ENCODE data around the gene GAST. TPM values are rescaled to one million over a fixed set of nuclear protein-coding genes. Genes with fewer than 3 reads are reported as not detected.

Gene GAST
- total RNA-seq, 1 donor from 2014 or later: 119 TPM

GRCh38 chr17:41758601-41759000, 46.5 kb downstream of the GAST start:
- TF ChIP-seq CTCF (conservative IDR thresholded peaks at IDR 0.05): no peak
- Mint-ChIP-seq H3K4me3 (no peak overlapping the region), H3K27me3 (no peaks in the 10 kb centered on the region), H3K36me3 (peaks cover 31% of the 10 kb centered on the region), H3K27ac (no peak overlapping the region), H3K9me3 (no peaks in the 10 kb centered on the region), H3K4me1 (ENCODE audit: unreplicated experiment) (no peaks in the 10 kb centered on the region)
- no peak for DNase-seq (ENCODE audit: extremely low spot score, unreplicated experiment)

DNA sequence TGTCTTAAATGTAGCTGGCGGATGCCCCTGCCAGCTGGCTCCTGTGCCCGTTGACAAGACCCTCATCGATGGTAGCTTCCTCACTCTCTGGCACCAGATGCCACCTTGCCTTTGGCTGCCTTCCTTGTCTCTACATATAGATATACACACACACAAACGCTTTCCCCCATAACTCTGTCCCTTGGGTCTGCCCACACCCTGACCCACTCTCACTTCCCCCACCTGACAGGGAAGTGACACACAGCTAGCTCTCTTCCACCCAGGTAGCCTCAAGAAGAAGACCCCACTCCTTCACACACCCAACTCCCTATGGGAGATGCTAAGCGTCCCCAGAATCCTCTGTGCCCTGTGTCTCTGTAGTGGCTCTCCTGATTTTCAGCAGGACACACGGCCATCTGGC, 48.7 kb downstream of the GAST start:
- no peaks in the 10 kb centered on the region for H3K27me3 Mint-ChIP-seq
- H3K27ac Mint-ChIP-seq: no peak overlapping the region
- no peaks in the 10 kb centered on the region for H3K9me3 Mint-ChIP-seq
- no peak overlapping the region for H3K4me3 Mint-ChIP-seq
- DNase-seq (ENCODE audit: extremely low spot score, unreplicated experiment): no peak
- TF ChIP-seq CTCF (conservative IDR thresholded peaks at IDR 0.05): no peak
- no peaks in the 10 kb centered on the region for H3K4me1 Mint-ChIP-seq (ENCODE audit: unreplicated experiment)
- peaks cover 37% of the 10 kb centered on the region for H3K36me3 Mint-ChIP-seq

DNA sequence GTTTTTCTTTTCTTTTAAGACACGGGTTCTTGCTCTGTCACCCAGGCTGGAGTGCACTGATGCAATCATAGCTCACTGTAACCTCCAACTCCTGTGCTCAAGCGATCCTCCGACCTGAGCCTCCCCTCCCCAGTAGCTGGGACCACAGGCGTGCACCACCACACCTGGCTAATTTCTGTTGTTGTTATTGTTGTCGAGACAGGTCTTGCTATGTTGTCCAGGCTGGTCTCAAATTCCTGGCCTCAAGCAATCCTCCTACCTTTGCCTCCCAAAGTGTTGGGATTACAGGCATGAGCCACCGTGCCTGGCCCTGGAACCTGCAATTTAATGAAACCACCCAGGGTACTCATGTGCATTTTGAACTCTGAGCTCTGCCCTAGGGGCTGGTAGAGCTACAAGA, 50.3 kb downstream of the GAST start:
- Mint-ChIP-seq H3K4me1 (ENCODE audit: unreplicated experiment) (no peaks in the 10 kb centered on the region), H3K36me3 (peaks cover 41% of the 10 kb centered on the region), H3K4me3 (no peak overlapping the region), H3K9me3 (no peaks in the 10 kb centered on the region), H3K27me3 (no peaks in the 10 kb centered on the region), H3K27ac (no peak overlapping the region)
- DNase-seq (ENCODE audit: extremely low spot score, unreplicated experiment): no peak
- no peak for TF ChIP-seq CTCF (conservative IDR thresholded peaks at IDR 0.05)

GRCh38 chr17:41762841-41763240, 50.7 kb downstream of the GAST start:
- Mint-ChIP-seq H3K36me3 (peaks cover 42% of the 10 kb centered on the region), H3K4me3 (no peak overlapping the region), H3K27ac (peak overlapping the region; percentile 26)

GRCh38 chr17:41763327-41763726, 51.2 kb downstream of the GAST start:
- no peaks in the 10 kb centered on the region for H3K9me3 Mint-ChIP-seq
- DNase-seq (ENCODE audit: extremely low spot score, unreplicated experiment): no peak
- no peak overlapping the region for H3K4me3 Mint-ChIP-seq
- no peak for TF ChIP-seq CTCF (conservative IDR thresholded peaks at IDR 0.05)
- no peaks in the 10 kb centered on the region for H3K27me3 Mint-ChIP-seq
- H3K36me3 Mint-ChIP-seq: peaks cover 39% of the 10 kb centered on the region
- H3K27ac Mint-ChIP-seq: no peak overlapping the region
- H3K4me1 Mint-ChIP-seq (ENCODE audit: unreplicated experiment): no peaks in the 10 kb centered on the region

More at GRCh38 chr17:41762841-41763240, 50.7 kb downstream of the GAST start:
- no peak for TF ChIP-seq CTCF (conservative IDR thresholded peaks at IDR 0.05)
- Mint-ChIP-seq H3K4me1 (ENCODE audit: unreplicated experiment) (no peaks in the 10 kb centered on the region), H3K9me3 (no peaks in the 10 kb centered on the region), H3K27me3 (no peaks in the 10 kb centered on the region)
- no peak for DNase-seq (ENCODE audit: extremely low spot score, unreplicated experiment)

Other genes starting within 250 kb of the GAST start
- gene KRT32, start 244.9 kb upstream of the GAST start, total RNA-seq (ENCODE audit: low replicate concordance): 0.17 and 0.83 TPM in 2 replicates
- not detected in 2 replicates for gene KRT35, start 231.2 kb upstream of the GAST start, total RNA-seq (ENCODE audit: low replicate concordance)
- 0.17 and 0.83 TPM in 2 replicates for gene KRT36, start 222.4 kb upstream of the GAST start, total RNA-seq (ENCODE audit: low replicate concordance)
- gene KRT13, start 206.7 kb upstream of the GAST start, total RNA-seq (ENCODE audit: low replicate concordance): 869 and 1,618 TPM in 2 replicates
- 208 and 840 TPM in 2 replicates for gene KRT15, start 193.4 kb upstream of the GAST start, total RNA-seq (ENCODE audit: low replicate concordance)
- 750 and 2,036 TPM in 2 replicates for gene KRT19, start 184.0 kb upstream of the GAST start, total RNA-seq (ENCODE audit: low replicate concordance)
- gene KRT9, start 140.3 kb upstream of the GAST start, total RNA-seq (ENCODE audit: low replicate concordance): 0.85 and 7.4 TPM in 2 replicates
- 0.19 and 0.64 TPM in 2 replicates for gene KRT14, start 125.4 kb upstream of the GAST start, total RNA-seq (ENCODE audit: low replicate concordance)
- gene KRT16, start 99.6 kb upstream of the GAST start, total RNA-seq (ENCODE audit: low replicate concordance): 1.5 and 9.2 TPM in 2 replicates
- 512 and 3,327 TPM in 2 replicates for gene KRT17, start 87.8 kb upstream of the GAST start, total RNA-seq (ENCODE audit: low replicate concordance)
- gene EIF1, start 23.4 kb upstream of the GAST start, total RNA-seq (ENCODE audit: low replicate concordance): 677 and 972 TPM in 2 replicates
- gene HAP1, start 22.3 kb downstream of the GAST start, total RNA-seq (ENCODE audit: low replicate concordance): 4.3 and 11.6 TPM in 2 replicates
- gene JUP, start 74.4 kb downstream of the GAST start, total RNA-seq (ENCODE audit: low replicate concordance): 169 and 505 TPM in 2 replicates
- gene P3H4, start 99.6 kb downstream of the GAST start, total RNA-seq (ENCODE audit: low replicate concordance): 24.7 and 50.5 TPM in 2 replicates
- 54.3 and 249 TPM in 2 replicates for gene FKBP10, start 100.7 kb downstream of the GAST start, total RNA-seq (ENCODE audit: low replicate concordance)
- gene NT5C3B, start 123.9 kb downstream of the GAST start, total RNA-seq (ENCODE audit: low replicate concordance): 46.0 and 74.8 TPM in 2 replicates
- 0.24 TPM in 1 of 2 replicates, not detected in the other for gene KLHL10, start 125.5 kb downstream of the GAST start, total RNA-seq (ENCODE audit: low replicate concordance)
- gene KLHL11, start 153.1 kb downstream of the GAST start, total RNA-seq (ENCODE audit: low replicate concordance): 20.5 and 20.6 TPM in 2 replicates
- 160 and 161 TPM in 2 replicates for gene ACLY, start 206.6 kb downstream of the GAST start, total RNA-seq (ENCODE audit: low replicate concordance)
- gene ODAD4, start 218.3 kb downstream of the GAST start, total RNA-seq (ENCODE audit: low replicate concordance): 1.9 and 4.5 TPM in 2 replicates